ENCODE data around the gene IFIT2.

IFIT2 gene

GRCh38 chr10:89336241-89336640 lies 34.4 kb downstream of the IFIT2 start:
- CTCF ChIA-PET, result interaction anchor here (3.8 kb wide), 1 partner anchor 33 kb away, joined by 19 read pairs; no protein-coding TSS in a partner anchor
- POLR2A ChIA-PET, result no interaction called here
- no peak for TF ChIP-seq CTCF (IDR thresholded peaks at IDR 0.05; ENCODE audit: control extremely low read depth, extremely low read depth, low read depth, missing control alignments)
- DNase-seq (ENCODE audit: extremely low spot score), result no peak

GRCh38 chr10:89337484-89337883 lies 35.6 kb downstream of the IFIT2 start:
- ChIA-PET POLR2A (no interaction called here), CTCF (interaction anchor here (0.7 to 3.8 kb wide), 3 partner anchors 14 to 55 kb away, joined by 3 to 19 read pairs (median 3); partner anchors contain the start of gene IFIT1)
- no peak for DNase-seq (ENCODE audit: extremely low spot score)
- no peak for TF ChIP-seq CTCF (IDR thresholded peaks at IDR 0.05; ENCODE audit: control extremely low read depth, extremely low read depth, low read depth, missing control alignments)

GRCh38 chr10:89338713-89339112 lies 36.9 kb downstream of the IFIT2 start:
- ChIA-PET CTCF (interaction anchor here (1.1 to 3.8 kb wide), 5 partner anchors 12 to 31 kb away, joined by 3 to 19 read pairs (median 3); no protein-coding TSS in a partner anchor), POLR2A (no interaction called here)
- no peak for TF ChIP-seq CTCF (IDR thresholded peaks at IDR 0.05; ENCODE audit: control extremely low read depth, extremely low read depth, low read depth, missing control alignments)
- DNase-seq (ENCODE audit: extremely low spot score), result no peak

GRCh38 chr10:89339875-89340274 lies 38.0 kb downstream of the IFIT2 start:
- TF ChIP-seq CTCF (IDR thresholded peaks at IDR 0.05; ENCODE audit: control extremely low read depth, extremely low read depth, low read depth, missing control alignments), result no peak
- no peak for DNase-seq (ENCODE audit: extremely low spot score)
- POLR2A ChIA-PET, result no interaction called here
- CTCF ChIA-PET, result interaction anchor here (0.8 to 3.8 kb wide), 3 partner anchors 12 to 29 kb away, joined by 3 to 19 read pairs (median 3); partner anchors contain the start of gene IFIT3

GRCh38 chr10:89341649-89342048 lies 39.8 kb downstream of the IFIT2 start:
- TF ChIP-seq CTCF (IDR thresholded peaks at IDR 0.05; ENCODE audit: control extremely low read depth, extremely low read depth, low read depth, missing control alignments), result no peak
- CTCF ChIA-PET, result interaction anchor here (1.8 kb wide), 2 partner anchors 10 to 13 kb away, joined by 4 to 5 read pairs; no protein-coding TSS in a partner anchor
- no peak for DNase-seq (ENCODE audit: extremely low spot score)
- POLR2A ChIA-PET, result no interaction called here

- DNase-seq (ENCODE audit: extremely low spot score), result no peak
- no peak for TF ChIP-seq CTCF (IDR thresholded peaks at IDR 0.05; ENCODE audit: control extremely low read depth, extremely low read depth, low read depth, missing control alignments)
- POLR2A ChIA-PET, result interaction anchor here (0.6 to 0.9 kb wide), 2 partner anchors 14 to 262 kb away, joined by 3 read pairs; partner anchors contain the start of gene IFIT3
- CTCF ChIA-PET, result interaction anchor here (0.8 to 1.8 kb wide), 4 partner anchors 10 to 72 kb away, joined by 3 to 5 read pairs (median 4); no protein-coding TSS in a partner anchor
Observed at GRCh38 chr10:89342206-89342958, 40.5 kb downstream of the IFIT2 start.

Measured in GM10248 (cell line).